Measurements from ENCODE around the gene ANKRD11.

- TF ChIP-seq ZNF274 (IDR thresholded peaks at IDR 0.05; ENCODE audit: low read depth, low read length): no peak
- no peak for TF ChIP-seq YY1 (IDR thresholded peaks at IDR 0.05; ENCODE audit: insufficient read depth, insufficient read length)
These were observed 4.8 kb upstream of the ANKRD11 start for GRCh38 chr16:89495121-89495520.
